ENCODE measurements around the gene SYT8.

GRCh38 chr11:1814691-1815090 is 20.1 kb upstream of the SYT8 start:
- TF ChIP-seq CTCF (conservative IDR thresholded peaks at IDR 0.05; ENCODE audit: low read depth in 2 of 2) (no peak), EZH2 (IDR thresholded peaks at IDR 0.05; ENCODE audit: low read depth, unreplicated experiment) (no peak), CREB1 (CRISPR knock-in tag; IDR thresholded peaks at IDR 0.05; ENCODE audit: low read depth) (no peak), REST (IDR thresholded peaks at IDR 0.05; ENCODE audit: unreplicated experiment) (no peak), POLR2AphosphoS5 (IDR thresholded peaks at IDR 0.05; ENCODE audit: low read depth) (no peak), EZH2phosphoT487 (IDR thresholded peaks at IDR 0.05; ENCODE audit: unreplicated experiment) (no peak), NANOG (IDR thresholded peaks at IDR 0.05; ENCODE audit: borderline replicate concordance) (no peak), ETS1 (IDR thresholded peaks at IDR 0.05) (no peak), JUNB (IDR thresholded peaks at IDR 0.05; ENCODE audit: unreplicated experiment) (no peak), ZNF114 (CRISPR knock-in tag; IDR thresholded peaks at IDR 0.05) (no peak), ZNF331 (CRISPR knock-in tag; IDR thresholded peaks at IDR 0.05; ENCODE audit: low read depth) (no peak), ZNF462 (CRISPR knock-in tag; IDR thresholded peaks at IDR 0.05) (no peak), STAT1 (IDR thresholded peaks at IDR 0.05; ENCODE audit: unreplicated experiment) (no peak)

All from GM23338 (cell line).